ENCODE data around the gene CD99. TPM values are rescaled to one million over a fixed set of nuclear protein-coding genes. Genes with fewer than 3 reads are reported as not detected.

The CD99 gene
- total and polyA plus RNA-seq, 2 of the 13 experiments (the other 11 are each of a cell fraction or from before 2014, with no cell fraction given) = 78.8 to 111 TPM

DNA sequence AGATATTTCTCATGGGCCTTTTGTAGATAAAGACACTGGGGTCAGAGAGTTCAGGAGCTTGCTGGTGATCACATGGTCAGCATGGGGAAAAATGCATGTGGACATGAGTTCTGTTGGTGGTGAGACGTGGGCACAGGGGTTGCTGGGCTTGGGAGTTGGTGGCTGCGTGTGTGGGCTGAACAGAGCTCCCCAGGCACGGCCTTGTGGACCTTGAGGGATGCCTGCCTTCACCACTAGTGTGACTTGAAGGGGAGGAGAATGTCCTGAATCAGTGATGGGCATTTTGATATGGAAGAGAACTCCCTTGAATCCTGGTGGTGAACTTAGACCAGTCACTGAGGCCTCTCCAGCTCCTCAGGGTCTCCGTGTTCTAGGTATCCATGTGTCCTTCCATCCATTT lies 8.9 kb downstream of the CD99 start (continued):
- TF ChIP-seq, protein P1, sequence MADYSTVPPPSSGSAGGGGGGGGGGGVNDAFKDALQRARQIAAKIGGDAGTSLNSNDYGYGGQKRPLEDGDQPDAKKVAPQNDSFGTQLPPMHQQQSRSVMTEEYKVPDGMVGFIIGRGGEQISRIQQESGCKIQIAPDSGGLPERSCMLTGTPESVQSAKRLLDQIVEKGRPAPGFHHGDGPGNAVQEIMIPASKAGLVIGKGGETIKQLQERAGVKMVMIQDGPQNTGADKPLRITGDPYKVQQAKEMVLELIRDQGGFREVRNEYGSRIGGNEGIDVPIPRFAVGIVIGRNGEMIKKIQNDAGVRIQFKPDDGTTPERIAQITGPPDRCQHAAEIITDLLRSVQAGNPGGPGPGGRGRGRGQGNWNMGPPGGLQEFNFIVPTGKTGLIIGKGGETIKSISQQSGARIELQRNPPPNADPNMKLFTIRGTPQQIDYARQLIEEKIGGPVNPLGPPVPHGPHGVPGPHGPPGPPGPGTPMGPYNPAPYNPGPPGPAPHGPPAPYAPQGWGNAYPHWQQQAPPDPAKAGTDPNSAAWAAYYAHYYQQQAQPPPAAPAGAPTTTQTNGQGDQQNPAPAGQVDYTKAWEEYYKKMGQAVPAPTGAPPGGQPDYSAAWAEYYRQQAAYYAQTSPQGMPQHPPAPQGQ (CRISPR knock-in tag; IDR thresholded peaks at IDR 0.05; ENCODE audit: borderline replicate concordance) = no peak
- TF ChIP-seq KDM2A (CRISPR knock-in tag; IDR thresholded peaks at IDR 0.05; ENCODE audit: borderline replicate concordance, low read depth) = no peak
- no peak for TF ChIP-seq SNAI1 (CRISPR knock-in tag; IDR thresholded peaks at IDR 0.05; ENCODE audit: borderline replicate concordance)
- no peak for TF ChIP-seq ZFP62 (CRISPR knock-in tag; IDR thresholded peaks at IDR 0.05)
- no peak for TF ChIP-seq ZNF766 (CRISPR knock-in tag; IDR thresholded peaks at IDR 0.05; ENCODE audit: borderline replicate concordance)
- TF ChIP-seq E2F1 (CRISPR knock-in tag; IDR thresholded peaks at IDR 0.05) = no peak
- TF ChIP-seq KAT2B (IDR thresholded peaks at IDR 0.05; ENCODE audit: borderline replicate concordance, low read depth, low read length) = no peak
- TF ChIP-seq ZC3H13 (CRISPR knock-in tag; IDR thresholded peaks at IDR 0.05) = no peak
- TF ChIP-seq ARNT2 (CRISPR knock-in tag; IDR thresholded peaks at IDR 0.05; ENCODE audit: low read depth) = no peak

Measured in HepG2 (cell line).